ENCODE data around the gene CAPG.

Gene CAPG

GRCh38 chr2:85438201-85439024, 28.2 kb upstream of the CAPG start:
- no peak for DNase-seq

- DNase-seq: peak; percentile 81
Observed at GRCh38 chr2:85437488-85438200, 27.5 kb upstream of the CAPG start.

- DNase-seq: no peak
Observed at GRCh38 chr2:85436836-85437487, 26.8 kb upstream of the CAPG start.

DNA sequence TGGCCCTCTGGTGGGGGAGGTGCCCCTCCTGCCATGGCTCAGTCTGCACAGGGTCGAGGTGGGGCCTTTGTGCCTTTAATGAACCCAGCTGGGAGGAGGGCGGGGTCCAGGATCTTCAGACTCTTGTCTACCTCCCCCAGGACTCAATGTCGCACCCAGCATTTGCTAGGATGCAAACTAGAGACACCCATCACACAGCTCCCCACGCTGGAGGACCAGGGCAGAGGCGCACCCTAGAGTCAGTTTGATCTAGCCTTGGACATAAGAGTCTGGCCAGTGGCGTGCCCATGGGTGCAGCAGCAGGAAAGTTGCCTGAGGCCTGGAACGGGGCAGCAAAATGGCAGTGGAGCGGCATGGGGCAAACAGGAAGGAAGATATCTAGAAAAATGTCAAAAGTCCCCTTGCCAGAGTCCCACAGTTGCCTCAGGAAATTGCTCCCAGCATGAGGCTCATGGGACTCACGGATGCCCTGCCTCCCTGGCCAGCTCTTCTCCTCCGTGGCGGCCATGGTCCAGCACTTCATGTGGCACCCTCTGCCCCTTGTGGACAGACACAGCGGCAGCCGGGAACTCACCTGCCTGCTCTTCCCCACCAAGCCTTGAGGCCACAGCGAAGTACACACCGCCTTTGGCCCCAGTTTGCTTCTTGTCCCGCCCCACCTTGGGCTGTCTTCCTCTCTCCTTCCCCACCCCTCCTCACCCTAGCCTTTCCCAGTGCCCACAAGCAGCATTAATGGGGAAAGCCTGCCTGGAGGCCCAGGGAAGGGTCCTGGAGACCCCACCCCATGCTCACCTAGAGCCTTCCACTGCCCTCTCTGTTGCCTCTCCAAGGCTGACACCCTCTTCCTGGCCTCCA, 26.0 kb upstream of the CAPG start:
- DNase-seq: no peak

DNA sequence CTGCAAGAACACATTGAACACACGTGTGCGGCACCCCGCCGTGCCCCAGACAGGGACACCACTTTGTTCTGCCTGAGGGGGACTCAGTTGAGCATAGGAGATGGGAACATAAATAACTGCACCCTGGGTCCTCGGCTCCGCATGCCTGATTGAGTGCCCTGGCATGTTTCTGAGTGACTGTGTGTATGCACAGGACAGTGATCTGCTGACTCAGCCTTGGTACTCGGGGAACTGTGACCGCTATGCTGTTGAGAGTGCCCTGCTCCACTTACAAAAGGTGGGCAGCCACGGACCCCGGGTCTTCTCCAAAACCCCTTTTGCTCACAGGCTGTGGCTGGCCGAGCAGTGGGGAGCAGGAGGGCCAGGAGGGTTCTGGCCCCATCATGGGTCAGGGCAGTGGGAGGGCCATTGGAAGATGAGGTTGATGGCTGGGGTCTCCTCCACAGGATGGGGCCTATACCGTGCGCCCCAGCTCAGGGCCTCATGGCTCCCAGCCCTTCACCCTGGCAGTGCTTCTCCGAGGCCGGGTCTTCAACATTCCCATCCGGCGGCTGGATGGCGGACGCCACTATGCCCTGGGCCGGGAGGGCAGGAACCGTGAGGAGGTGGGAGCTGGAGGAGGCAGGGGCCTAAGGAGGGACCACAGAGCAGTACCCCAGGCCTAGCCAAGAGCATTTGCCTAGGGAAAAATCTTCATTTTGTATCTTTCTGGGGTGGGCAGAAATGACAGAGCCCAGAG, 25.2 kb upstream of the CAPG start:
- DNase-seq: no peak

DNA sequence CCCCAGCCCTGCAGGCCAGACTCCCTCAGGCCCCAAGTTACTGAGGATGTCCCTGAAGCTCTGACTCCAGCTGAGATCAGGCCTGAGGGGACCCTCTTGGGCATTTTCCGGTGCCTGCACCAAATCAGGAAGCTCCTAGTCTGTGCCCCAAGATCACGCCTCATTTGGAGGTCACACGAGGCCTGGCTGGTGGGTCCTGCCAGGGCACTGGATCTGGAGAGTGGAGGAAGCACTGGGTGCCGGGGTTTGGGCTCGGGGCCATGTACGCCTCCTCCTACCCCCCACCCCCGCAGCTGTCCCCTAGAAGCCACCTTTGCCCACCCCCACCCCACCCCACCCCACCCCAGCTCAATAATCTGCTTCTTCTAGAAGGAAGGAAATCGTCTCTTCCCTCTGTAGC, 24.5 kb upstream of the CAPG start:
- DNase-seq: no peak

GRCh38 chr2:85433511-85434089, 23.4 kb upstream of the CAPG start:
- no peak for DNase-seq

GRCh38 chr2:85431570-85432205, 21.5 kb upstream of the CAPG start:
- DNase-seq: no peak

DNA sequence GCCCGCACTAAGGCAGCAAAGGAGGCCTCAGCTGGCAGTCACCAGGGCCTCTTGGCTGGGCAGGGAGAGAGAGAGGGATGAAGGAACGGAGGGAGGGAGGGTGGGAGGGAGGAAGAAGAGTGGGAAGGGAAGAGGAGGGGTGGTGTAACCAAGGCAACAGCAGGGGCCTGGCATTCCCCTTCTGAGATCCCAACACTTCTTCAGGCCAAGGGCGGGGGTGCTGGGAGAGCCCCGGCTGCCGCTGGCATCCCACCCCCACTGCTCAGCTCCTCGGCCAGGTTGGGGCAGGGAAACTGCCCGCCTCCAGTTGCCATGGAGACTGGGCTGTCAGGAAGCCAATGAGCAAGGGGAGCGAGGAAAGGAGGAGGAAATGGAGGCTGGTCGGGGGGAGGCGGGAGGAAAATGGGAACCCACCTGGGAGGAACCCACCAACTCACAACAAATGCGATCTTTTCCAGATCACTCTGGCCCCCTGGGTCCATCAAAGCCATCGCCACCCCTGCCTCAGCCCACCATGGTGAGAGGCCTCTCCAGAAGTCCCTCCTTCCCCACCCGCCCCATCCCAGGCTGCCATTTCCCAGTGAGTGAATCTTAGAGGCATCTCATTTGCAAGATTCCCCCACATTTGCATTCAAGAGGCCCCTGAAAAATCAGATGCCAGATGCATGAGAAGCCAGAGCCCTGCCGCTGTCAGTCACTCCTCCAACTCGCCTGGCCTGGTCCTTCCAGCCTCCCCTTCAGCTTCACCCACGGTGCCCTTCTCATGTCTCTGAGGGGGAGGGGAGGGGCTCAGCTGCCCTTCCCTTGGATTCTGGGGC, 20.8 kb upstream of the CAPG start:
- DNase-seq: no peak

GRCh38 chr2:85429924-85430289, 19.7 kb upstream of the CAPG start:
- DNase-seq: no peak

DNA sequence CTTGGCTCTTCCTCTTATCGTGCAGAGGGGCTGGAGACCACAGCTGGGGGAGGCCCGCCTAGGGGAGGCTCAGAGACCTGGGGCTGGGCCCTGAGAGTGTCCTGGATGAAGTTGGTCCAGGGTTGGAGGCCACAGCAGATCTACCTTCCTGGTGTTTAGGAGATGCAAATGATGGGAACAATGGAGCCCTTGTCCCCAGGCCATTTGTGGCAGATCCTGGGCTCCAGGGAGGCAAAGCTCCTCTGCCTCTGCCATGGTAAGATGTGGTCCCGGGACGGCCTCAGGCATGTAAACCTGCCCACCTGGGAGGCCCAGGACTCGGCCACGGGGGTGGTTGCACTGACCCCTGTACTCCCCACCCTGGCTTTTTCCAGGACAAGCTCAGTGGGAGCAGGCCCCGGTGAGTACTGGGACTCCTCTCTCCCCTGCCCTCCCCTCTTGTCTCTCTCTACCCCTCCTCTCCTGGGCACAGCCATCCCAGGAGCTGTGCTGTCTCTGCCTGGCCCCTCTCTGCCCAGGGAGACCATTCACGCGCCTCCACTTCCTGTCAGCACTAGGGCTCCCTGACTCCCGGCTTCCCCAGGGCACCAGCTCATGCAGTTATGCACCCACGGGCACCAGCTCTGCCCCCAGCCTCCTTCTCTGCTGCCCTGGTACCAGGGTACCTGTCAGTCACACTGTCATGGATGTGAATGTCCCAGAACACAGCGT, 19.2 kb upstream of the CAPG start:
- DNase-seq: no peak

GRCh38 chr2:85428343-85428881, 18.2 kb upstream of the CAPG start:
- no peak for DNase-seq

DNA sequence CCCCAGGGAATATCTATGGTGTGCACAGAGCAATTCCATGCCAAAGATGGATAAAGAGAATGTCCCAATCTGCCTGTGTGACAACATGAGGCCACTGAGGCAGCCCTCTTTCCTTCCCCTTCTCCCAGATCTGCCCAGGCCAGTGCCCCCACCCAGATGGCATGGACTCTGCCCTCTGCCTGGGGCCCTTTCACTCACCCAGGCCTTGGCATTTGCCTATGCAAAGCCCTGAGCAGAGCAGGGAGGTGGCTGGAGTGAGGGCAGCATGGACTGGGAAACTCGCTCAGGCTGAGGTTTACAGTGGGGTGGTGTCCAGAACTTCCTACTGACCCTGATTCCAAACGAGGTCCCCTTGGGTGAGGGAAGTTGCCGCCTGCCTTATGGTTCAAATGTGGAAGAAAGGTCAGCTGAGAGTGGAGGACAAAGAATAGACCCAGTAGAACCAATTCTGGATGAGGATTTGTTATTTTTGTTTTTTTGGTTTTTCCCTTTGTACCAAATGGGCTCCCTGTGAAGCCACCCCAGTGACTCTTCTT, 17.2 kb upstream of the CAPG start:
- DNase-seq: no peak

- no peak for DNase-seq
Observed at GRCh38 chr2:85425588-85425987, 15.4 kb upstream of the CAPG start.

DNA sequence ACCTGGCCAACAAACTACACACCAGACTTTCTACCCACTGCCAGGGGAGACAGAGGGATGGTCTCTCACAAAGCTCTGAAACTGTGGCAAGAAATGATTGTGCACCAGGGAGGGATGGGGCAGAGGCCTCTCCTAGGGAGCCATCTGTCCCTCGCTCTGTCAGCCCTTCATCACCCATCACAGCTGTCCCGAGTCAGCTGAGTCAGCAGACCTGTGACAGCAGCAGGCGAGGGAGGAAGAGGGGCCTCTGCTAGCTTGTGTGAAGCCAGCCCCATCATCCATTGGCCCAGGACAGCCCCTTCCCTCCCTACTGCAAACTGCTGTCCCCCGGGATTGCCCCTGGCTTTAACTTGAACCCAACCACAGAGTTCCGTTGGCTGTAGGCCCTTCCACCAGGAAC, 13.4 kb upstream of the CAPG start:
- no peak for DNase-seq

GRCh38 chr2:85422072-85422457, 11.9 kb upstream of the CAPG start:
- DNase-seq: no peak

DNA sequence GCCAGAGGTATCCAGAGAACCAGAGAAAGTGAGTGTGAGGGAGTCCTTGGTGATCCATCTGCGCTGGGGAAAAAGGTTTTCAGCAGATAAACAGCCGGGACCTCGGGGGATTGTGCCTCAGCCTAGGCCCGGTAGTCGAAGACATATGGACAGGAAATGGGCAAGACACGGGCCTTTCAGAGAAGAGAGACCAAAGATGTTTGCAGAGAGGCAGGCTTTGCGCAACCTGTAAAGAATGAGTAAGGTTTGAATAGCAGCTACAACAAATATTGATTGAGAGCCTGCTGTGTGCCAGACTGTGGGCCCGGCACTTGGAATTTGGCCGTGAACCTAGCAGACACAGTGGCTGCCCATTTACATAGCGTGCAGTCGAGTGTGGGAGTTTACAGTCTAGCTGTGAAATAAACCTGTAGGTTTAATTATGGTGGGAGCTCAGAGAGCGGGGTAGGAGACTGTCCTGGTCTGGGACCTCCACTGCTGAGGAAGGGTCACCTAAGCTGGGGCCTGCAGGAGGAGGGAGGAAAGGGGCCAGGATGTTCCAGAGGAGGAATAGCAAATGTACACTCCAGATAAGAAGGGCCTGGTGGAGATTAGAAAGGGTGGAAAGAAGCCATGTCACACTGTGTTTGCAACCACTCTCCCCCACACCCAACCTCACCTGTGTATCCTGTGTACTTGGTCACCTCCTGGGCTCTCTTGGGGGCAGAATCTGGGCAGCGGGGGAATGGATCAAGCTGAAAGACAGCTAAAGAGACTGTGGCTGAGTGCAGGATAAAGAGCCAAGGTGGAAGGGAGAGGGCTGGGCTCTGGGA, 11.3 kb upstream of the CAPG start:
- DNase-seq: no peak

GRCh38 chr2:85420536-85421259, 10.5 kb upstream of the CAPG start:
- peak; percentile 84 for DNase-seq

All from CD4-positive, alpha-beta T cell treated with Interferon gamma for 1 hour (primary cell).